ENCODE results near the gene RPH3AL. TPM values are rescaled to one million over a fixed set of nuclear protein-coding genes. Genes with fewer than 3 reads are reported as not detected.

Gene RPH3AL
- total and polyA plus RNA-seq, 2 of the 8 experiments (the other 6 are each of a cell fraction or from before 2014, with no cell fraction given) = 5.6 to 5.8 TPM

DNA sequence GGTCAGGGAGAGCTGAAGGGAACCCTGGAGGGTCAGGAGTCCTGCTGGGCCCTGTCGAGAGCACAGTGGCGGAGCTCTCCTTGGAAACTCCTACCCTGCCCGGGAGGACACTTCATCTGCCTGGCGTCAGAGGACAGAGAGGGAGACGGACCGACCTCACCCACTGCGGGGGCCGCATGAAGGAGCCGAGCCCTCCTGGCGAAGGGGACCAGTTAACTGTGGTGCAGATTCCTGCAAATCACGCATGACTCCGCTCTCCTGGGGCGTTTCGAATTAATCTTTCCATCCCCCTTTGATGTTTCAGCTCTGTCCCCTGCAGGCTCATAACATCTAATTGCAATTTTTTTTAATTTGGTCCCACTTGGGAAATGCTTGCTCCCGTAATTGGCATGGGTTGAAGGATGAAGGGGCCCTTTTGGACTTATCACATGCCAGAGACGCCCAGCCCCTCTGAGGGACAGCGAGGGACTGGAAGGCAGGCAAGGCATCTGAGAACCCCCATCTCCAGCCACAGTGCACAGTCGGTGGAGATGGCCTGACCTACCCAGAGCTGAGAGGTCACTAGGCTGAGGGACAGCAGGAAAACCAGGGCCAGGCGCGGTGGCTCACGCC lies 26.5 kb downstream of the RPH3AL start (continued):
- TF ChIP-seq, protein P1, sequence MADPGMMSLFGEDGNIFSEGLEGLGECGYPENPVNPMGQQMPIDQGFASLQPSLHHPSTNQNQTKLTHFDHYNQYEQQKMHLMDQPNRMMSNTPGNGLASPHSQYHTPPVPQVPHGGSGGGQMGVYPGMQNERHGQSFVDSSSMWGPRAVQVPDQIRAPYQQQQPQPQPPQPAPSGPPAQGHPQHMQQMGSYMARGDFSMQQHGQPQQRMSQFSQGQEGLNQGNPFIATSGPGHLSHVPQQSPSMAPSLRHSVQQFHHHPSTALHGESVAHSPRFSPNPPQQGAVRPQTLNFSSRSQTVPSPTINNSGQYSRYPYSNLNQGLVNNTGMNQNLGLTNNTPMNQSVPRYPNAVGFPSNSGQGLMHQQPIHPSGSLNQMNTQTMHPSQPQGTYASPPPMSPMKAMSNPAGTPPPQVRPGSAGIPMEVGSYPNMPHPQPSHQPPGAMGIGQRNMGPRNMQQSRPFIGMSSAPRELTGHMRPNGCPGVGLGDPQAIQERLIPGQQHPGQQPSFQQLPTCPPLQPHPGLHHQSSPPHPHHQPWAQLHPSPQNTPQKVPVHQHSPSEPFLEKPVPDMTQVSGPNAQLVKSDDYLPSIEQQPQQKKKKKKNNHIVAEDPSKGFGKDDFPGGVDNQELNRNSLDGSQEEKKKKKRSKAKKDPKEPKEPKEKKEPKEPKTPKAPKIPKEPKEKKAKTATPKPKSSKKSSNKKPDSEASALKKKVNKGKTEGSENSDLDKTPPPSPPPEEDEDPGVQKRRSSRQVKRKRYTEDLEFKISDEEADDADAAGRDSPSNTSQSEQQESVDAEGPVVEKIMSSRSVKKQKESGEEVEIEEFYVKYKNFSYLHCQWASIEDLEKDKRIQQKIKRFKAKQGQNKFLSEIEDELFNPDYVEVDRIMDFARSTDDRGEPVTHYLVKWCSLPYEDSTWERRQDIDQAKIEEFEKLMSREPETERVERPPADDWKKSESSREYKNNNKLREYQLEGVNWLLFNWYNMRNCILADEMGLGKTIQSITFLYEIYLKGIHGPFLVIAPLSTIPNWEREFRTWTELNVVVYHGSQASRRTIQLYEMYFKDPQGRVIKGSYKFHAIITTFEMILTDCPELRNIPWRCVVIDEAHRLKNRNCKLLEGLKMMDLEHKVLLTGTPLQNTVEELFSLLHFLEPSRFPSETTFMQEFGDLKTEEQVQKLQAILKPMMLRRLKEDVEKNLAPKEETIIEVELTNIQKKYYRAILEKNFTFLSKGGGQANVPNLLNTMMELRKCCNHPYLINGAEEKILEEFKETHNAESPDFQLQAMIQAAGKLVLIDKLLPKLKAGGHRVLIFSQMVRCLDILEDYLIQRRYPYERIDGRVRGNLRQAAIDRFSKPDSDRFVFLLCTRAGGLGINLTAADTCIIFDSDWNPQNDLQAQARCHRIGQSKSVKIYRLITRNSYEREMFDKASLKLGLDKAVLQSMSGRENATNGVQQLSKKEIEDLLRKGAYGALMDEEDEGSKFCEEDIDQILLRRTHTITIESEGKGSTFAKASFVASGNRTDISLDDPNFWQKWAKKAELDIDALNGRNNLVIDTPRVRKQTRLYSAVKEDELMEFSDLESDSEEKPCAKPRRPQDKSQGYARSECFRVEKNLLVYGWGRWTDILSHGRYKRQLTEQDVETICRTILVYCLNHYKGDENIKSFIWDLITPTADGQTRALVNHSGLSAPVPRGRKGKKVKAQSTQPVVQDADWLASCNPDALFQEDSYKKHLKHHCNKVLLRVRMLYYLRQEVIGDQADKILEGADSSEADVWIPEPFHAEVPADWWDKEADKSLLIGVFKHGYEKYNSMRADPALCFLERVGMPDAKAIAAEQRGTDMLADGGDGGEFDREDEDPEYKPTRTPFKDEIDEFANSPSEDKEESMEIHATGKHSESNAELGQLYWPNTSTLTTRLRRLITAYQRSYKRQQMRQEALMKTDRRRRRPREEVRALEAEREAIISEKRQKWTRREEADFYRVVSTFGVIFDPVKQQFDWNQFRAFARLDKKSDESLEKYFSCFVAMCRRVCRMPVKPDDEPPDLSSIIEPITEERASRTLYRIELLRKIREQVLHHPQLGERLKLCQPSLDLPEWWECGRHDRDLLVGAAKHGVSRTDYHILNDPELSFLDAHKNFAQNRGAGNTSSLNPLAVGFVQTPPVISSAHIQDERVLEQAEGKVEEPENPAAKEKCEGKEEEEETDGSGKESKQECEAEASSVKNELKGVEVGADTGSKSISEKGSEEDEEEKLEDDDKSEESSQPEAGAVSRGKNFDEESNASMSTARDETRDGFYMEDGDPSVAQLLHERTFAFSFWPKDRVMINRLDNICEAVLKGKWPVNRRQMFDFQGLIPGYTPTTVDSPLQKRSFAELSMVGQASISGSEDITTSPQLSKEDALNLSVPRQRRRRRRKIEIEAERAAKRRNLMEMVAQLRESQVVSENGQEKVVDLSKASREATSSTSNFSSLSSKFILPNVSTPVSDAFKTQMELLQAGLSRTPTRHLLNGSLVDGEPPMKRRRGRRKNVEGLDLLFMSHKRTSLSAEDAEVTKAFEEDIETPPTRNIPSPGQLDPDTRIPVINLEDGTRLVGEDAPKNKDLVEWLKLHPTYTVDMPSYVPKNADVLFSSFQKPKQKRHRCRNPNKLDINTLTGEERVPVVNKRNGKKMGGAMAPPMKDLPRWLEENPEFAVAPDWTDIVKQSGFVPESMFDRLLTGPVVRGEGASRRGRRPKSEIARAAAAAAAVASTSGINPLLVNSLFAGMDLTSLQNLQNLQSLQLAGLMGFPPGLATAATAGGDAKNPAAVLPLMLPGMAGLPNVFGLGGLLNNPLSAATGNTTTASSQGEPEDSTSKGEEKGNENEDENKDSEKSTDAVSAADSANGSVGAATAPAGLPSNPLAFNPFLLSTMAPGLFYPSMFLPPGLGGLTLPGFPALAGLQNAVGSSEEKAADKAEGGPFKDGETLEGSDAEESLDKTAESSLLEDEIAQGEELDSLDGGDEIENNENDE (IDR thresholded peaks at IDR 0.05; ENCODE audit: insufficient replicate concordance, low read length) = no peak
- TF ChIP-seq EGR1 (IDR thresholded peaks at IDR 0.05; ENCODE audit: borderline replicate concordance, low read depth, low read length) (no peak), JUND (IDR thresholded peaks at IDR 0.05; ENCODE audit: low read length) (no peak), SUZ12 (IDR thresholded peaks at IDR 0.05; ENCODE audit: low read length) (no peak), TAF7 (optimal IDR thresholded peaks at IDR 0.05; ENCODE audit: borderline replicate concordance, low read depth, low read length) (no peak)

All from H1 (cell line).